ENCODE results near the gene PARN. TPM values are rescaled to one million over a fixed set of nuclear protein-coding genes. Genes with fewer than 3 reads are reported as not detected.

PARN gene
- total and polyA plus RNA-seq, 3 donors from 2014 or later = 43.5 to 67.2 (median 47.6) TPM

GRCh38 chr16:14627078-14627477, 3.0 kb downstream of the PARN start:
- DNase-seq = no peak
- H3K27me3 ChIP-seq = no peaks in the 10 kb centered on the region
- 90% methylated on average over 4 of the region's 4 CpGs for WGBS, 2 donors
- no peaks in the 10 kb centered on the region for H3K9me3 ChIP-seq
- no peaks in the 10 kb centered on the region for H3K36me3 ChIP-seq (ENCODE audit: low read depth, missing control alignments)
- no peak for TF ChIP-seq POLR2A (IDR thresholded peaks at IDR 0.05)
- TF ChIP-seq CTCF (IDR thresholded peaks at IDR 0.05) = no peak
- H3K27ac ChIP-seq = no peak overlapping the region
- H3K4me1 ChIP-seq = peaks cover 7% of the 10 kb centered on the region
- H3K4me3 ChIP-seq = no peak overlapping the region
- intact Hi-C loops (cut with DNase I; ENCODE audit: low total_unique reads) = no loop called here

DNA sequence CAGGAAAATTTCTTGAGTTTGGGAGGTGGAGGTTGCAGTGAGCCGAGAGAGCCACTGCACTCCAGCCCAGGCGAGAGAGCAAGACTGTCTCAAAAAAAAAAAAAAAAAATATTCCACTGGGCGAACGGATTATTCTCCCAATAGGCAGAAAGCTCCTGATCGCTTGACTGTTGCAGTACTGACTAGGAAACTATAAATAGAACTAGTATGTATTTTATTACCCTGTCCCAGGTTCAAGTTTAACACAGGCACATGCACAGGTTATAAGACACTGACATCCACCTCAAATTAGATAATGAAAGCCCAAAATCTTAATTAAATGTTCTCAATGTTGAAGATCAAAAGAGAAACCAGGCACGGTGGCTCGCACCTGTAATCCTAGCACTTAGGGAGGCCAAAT, 11.5 kb downstream of the PARN start:
- intact Hi-C loops (cut with DNase I; ENCODE audit: low total_unique reads) = no loop called here
- H3K36me3 ChIP-seq (ENCODE audit: low read depth, missing control alignments) = no peaks in the 10 kb centered on the region
- WGBS, 2 donors = 84 to 96% methylated on average over 7 of the region's 7 CpGs
- no peak for DNase-seq
- no peaks in the 10 kb centered on the region for H3K9me3 ChIP-seq
- no peak overlapping the region for H3K27ac ChIP-seq
- TF ChIP-seq CTCF (IDR thresholded peaks at IDR 0.05) = no peak
- TF ChIP-seq POLR2A (IDR thresholded peaks at IDR 0.05) = no peak
- H3K27me3 ChIP-seq = no peaks in the 10 kb centered on the region
- H3K4me1 ChIP-seq = no peaks in the 10 kb centered on the region
- H3K4me3 ChIP-seq = no peak overlapping the region

GRCh38 chr16:14616280-14616679, 13.8 kb downstream of the PARN start:
- H3K27me3 ChIP-seq = no peaks in the 10 kb centered on the region
- 76 to 89% methylated on average over 4 of the region's 4 CpGs for WGBS, 2 donors
- no peaks in the 10 kb centered on the region for H3K9me3 ChIP-seq
- intact Hi-C loops (cut with DNase I; ENCODE audit: low total_unique reads) = no loop called here
- no peaks in the 10 kb centered on the region for H3K4me1 ChIP-seq
- no peaks in the 10 kb centered on the region for H3K36me3 ChIP-seq (ENCODE audit: low read depth, missing control alignments)
- no peak overlapping the region for H3K27ac ChIP-seq
- H3K4me3 ChIP-seq = no peak overlapping the region
- TF ChIP-seq CTCF (IDR thresholded peaks at IDR 0.05) = no peak
- no peak for TF ChIP-seq POLR2A (IDR thresholded peaks at IDR 0.05)
- DNase-seq = no peak

DNA sequence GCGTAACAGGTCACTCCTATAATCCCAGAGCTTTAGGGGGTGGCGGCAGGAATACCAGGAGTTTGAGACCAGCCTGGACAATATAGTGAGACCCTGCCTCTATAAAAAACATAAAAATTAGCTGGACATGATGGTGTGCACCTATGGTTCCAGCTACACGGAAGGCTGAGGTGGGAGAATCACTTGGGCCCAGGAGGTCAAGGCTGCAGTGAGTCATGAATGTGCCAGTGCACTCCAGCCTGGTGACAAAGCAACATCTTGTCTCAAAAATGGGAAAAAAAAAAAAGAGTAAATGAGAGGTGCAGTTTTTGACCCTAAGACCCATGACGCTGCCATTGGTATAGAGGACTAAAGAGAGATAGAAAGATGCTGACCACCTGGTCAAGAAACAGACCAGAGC, 16.1 kb downstream of the PARN start:
- TF ChIP-seq CTCF (IDR thresholded peaks at IDR 0.05) (no peak), POLR2A (IDR thresholded peaks at IDR 0.05) (no peak)
- 89 to 97% methylated on average over 4 of the region's 4 CpGs for whole genome bisulfite sequencing, 2 donors
- Histone ChIP-seq H3K4me1 (no peaks in the 10 kb centered on the region), H3K27ac (no peak overlapping the region), H3K27me3 (no peaks in the 10 kb centered on the region), H3K9me3 (no peaks in the 10 kb centered on the region), H3K36me3 (ENCODE audit: low read depth, missing control alignments) (no peaks in the 10 kb centered on the region), H3K4me3 (no peak overlapping the region)
- DNase-seq = no peak
- intact Hi-C loops (cut with DNase I; ENCODE audit: low total_unique reads) = no loop called here

DNA sequence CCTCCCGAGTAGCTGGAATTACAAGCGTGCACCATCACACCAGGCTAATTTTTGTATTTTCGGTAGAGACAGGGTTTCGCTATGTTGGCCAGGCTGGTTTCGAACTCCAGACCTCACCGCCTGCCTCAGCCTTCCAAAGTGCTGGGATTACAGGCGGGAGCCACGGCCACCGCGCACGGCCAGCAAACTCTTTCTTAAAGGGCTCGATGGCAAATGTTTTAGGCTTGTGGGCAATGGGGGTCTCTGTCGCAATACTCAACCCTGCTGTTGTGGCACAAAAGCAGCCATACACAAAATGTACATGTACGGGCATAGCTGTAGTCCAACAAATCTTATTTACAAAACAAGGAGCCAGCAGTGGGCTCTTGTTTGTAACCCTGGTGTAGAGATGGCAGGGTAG, 18.4 kb downstream of the PARN start:
- DNase-seq = no peak
- 96 to 98% methylated on average over 11 to 14 of the region's 14 CpGs for WGBS, 2 donors
- Histone ChIP-seq H3K9me3 (no peaks in the 10 kb centered on the region), H3K36me3 (ENCODE audit: low read depth, missing control alignments) (no peaks in the 10 kb centered on the region), H3K27ac (no peak overlapping the region), H3K4me1 (no peaks in the 10 kb centered on the region), H3K27me3 (no peaks in the 10 kb centered on the region), H3K4me3 (no peak overlapping the region)
- no peak for TF ChIP-seq POLR2A (IDR thresholded peaks at IDR 0.05)
- no peak for TF ChIP-seq CTCF (IDR thresholded peaks at IDR 0.05)
- intact Hi-C loops (cut with DNase I; ENCODE audit: low total_unique reads) = no loop called here
